NCI-H146 (cell line): ENCODE results near the gene SMPD1.

Experiments used
- DNase-seq: peaks from one replicate; lab custom pipeline; 2025; lab: John Stamatoyannopoulos, UW

Gene SMPD1

GRCh38 chr11:6414874-6415328 lies 24.6 kb downstream of the SMPD1 start:
- DNase-seq: no peak

GRCh38 chr11:6415797-6416196 lies 25.5 kb downstream of the SMPD1 start:
- no peak for DNase-seq

- no peak for DNase-seq
Observed at GRCh38 chr11:6417907-6418556, 27.8 kb downstream of the SMPD1 start.

- peak; percentile 44 for DNase-seq
Observed at GRCh38 chr11:6418557-6419008, 28.3 kb downstream of the SMPD1 start.

GRCh38 chr11:6419009-6419631 lies 28.8 kb downstream of the SMPD1 start, which contains the start of gene APBB1:
TSS of gene APBB1 (minus strand) at chr11:6419094. CDS start at chr11:6411347, 7,747 bp downstream.
- DNase-seq: peak; percentile 67

- DNase-seq: no peak
Observed at GRCh38 chr11:6420677-6421076, 30.4 kb downstream of the SMPD1 start.

- no peak for DNase-seq
Observed at GRCh38 chr11:6427516-6427915, 37.2 kb downstream of the SMPD1 start.

- no peak for DNase-seq
Observed at GRCh38 chr11:6431861-6432260, 41.6 kb downstream of the SMPD1 start.

- peak; percentile 49 for DNase-seq
Observed at GRCh38 chr11:6433998-6434660, 43.9 kb downstream of the SMPD1 start.

- no peak for DNase-seq
Observed at GRCh38 chr11:6437423-6437822, 47.1 kb downstream of the SMPD1 start.

GRCh38 chr11:6437993-6438392 lies 47.7 kb downstream of the SMPD1 start:
- DNase-seq: no peak

- DNase-seq: peak; percentile 63
Observed at GRCh38 chr11:6438979-6439571, 48.8 kb downstream of the SMPD1 start.

GRCh38 chr11:6440906-6441358 lies 50.7 kb downstream of the SMPD1 start, which contains the start of gene HPX:
TSS of gene HPX (minus strand) at chr11:6440987. CDS start at chr11:6440963, 24 bp downstream.
- no peak for DNase-seq

- no peak for DNase-seq
Observed at GRCh38 chr11:6442441-6442840, 52.2 kb downstream of the SMPD1 start.

- DNase-seq: peak; percentile 54
Observed at GRCh38 chr11:6443269-6444003, 53.2 kb downstream of the SMPD1 start.
